Measurements from ENCODE around the gene RALA.
"Not testable (repeated sequence)": the region's sequence is repeated elsewhere in the genome, so short reads cannot be mapped to it uniquely, and the experiment has no call there.

The RALA gene

DNA sequence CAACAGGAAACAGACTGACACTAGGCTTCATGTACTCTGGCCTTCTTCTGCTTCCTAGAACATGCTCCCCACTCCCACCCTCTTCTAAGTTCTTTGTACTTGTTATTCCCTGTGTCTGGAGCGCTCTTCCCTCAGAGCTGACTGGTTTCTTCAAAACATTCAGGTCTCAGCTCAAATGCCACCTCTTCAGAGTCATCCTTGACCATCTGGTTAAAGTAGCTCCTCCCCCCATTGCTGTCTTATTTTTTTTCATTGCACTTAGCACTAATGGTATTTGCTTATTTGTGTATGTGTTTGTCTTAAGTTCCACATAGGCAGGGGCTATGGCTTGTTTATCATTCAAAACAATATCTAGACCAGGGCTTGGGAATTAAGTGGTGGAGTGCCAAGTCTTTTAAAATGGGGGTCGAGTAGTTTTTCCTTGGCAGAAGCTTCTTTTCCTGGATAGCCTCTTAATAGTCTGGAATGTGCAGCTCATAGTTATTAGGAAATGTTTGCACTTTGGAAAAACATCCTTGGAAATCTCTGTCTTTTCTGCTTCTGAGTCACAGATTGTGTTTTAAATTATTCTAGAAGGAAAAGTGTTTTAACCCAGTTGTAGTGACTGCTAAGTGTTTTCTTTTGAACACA lies 60.0 kb downstream of the RALA start:
- no peak for DNase-seq (ENCODE audit: low read depth in 2 of 2)

DNA sequence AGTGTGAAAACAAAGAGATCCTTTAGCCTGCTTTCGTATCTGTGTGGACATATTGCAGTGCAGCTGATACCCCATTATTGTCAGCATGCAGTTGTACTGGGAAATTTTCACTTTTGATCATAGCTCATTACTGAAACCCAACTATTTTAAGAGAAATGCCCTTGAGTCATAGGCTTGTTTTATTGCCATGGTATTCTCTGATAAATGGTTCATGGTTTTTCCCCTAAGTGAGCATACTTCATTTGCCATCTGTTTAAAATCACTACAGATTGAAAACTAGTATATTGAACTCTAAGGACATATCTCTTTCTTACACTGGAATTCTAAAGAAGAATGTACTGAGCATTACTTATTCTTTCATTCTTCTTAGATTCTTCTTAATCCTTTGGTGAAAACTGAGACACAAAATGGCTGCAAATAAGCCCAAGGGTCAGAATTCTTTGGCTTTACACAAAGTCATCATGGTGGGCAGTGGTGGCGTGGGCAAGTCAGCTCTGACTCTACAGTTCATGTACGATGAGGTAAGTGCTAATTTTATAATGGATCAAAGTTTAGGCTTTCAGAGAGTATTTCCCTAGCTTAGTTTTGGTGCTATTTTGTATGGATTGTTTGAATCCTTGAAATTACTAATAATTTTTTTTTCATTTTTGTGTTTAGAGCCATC lies 63.0 kb downstream of the RALA start:
- no peak for DNase-seq (ENCODE audit: low read depth in 2 of 2)

DNA sequence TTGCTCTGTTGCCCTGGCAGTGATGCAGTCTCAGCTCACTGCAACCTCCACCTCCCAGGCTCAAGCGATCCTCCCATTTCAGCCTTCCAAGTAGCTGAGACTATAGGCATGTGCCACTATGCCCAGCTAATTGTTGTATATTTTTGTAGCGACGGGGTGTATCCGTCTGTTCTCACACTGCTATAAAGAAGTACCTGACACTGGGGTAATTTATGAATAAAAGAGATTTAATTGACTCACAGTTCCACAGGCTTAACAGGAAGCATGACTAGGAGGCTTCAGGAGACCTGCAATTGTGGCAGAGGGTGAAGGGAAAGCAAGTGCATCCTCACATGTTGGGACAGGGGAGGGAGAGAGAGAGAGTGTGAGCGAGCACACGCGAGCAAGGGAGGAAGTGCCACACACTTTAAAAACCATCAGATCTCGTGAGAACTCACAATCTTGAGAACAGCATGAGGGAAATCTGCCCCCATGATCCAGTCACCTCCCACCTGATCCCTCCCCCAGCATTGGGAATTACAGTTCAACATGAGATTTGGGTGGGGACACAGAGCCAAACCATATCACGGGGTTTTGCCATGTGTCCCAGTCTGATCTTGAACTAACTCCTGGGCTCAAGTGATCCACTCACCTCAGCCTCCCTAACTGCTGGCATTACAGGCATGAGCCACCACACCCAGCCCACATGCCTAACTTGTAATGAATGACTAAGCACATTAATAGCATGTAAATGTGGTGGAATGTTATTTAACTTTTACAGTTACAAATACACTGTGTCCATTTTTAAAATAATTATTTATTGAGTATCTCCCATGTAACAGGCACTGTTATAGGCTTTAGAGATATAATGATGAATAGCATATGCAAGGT lies 65.5 kb downstream of the RALA start:
- no peak for DNase-seq (ENCODE audit: low read depth in 2 of 2)

DNA sequence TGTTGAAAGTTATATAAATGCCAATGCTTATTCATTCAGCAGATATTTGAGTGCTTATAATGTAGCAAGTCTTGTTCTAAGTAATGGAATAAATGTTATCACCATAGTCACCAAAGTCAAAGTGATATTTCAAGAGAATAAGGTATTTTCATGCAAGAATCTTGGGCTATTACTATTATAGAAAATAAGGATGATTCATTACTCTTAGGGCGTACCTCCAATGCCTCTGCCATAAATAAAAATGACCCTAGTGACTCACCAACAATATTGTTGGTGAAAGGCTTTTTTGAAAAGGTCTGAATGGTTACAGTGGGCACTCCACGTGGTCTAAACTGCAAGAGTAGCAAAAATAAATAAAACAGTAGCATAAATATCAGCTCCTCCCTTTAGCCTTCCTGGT lies 68.4 kb downstream of the RALA start:
- no peak for DNase-seq (ENCODE audit: low read depth in 2 of 2)

DNA sequence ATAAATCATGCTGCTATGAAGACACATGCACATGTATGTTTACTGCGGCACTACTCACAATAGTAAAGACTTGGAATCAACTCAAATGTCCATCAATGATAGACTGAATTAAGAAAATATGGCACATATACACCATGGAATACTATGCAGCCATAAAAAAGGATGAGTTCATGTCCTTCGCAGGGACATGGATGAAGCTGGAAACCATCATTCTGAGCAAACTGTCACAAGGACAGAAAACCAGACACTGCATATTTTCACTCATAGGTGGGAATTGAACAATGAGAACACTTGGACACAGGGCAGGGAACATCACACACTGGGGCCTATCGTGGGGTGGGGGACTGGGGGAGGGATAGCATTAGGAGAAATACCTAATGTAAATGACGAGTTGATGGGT lies 69.7 kb downstream of the RALA start:
- not testable (repeated sequence) for DNase-seq (ENCODE audit: low read depth in 2 of 2)

GRCh38 chr7:39693812-39694211 lies 70.4 kb downstream of the RALA start:
- no peak for DNase-seq (ENCODE audit: low read depth in 2 of 2)

- DNase-seq (ENCODE audit: low read depth in 2 of 2) = no peak
These were observed 72.6 kb downstream of the RALA start for GRCh38 chr7:39695852-39696586.

DNA sequence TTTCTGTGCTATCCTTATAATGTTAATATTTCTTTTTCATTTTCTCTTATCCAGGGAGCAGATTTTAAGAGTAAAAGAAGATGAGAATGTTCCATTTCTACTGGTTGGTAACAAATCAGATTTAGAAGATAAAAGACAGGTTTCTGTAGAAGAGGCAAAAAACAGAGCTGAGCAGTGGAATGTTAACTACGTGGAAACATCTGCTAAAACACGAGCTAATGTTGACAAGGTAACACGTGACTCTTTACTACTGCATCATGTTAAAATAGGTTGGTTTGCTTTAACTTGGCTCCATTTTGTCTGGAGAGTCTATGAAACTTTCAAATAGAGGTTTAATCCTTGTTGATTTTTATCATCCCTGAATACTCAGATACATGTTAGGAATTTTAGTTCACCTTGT lies 73.3 kb downstream of the RALA start:
- DNase-seq (ENCODE audit: low read depth in 2 of 2) = no peak

GRCh38 chr7:39697483-39697882 lies 74.1 kb downstream of the RALA start:
- no peak for DNase-seq (ENCODE audit: low read depth in 2 of 2)

DNA sequence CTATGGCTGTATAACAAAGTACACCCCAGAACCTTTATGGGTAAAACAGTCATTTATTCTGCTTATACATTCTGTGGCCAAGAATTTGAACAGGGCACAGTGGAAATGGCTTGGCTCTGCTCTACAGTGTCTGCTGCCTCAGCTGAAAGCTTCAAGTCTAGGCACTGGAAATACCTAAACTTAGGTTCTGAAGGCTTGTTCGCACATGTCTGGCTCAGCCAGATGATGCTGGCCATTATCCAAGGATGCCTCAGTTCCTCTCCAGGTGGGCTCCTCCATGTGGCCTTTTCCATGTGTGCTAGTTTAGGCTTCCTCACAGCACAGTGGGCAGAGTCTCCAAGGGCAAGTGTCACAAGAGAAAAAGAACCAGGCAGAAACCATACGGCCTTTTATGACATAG lies 76.8 kb downstream of the RALA start:
- no peak for DNase-seq (ENCODE audit: low read depth in 2 of 2)

- DNase-seq (ENCODE audit: low read depth in 2 of 2) = no peak
These were observed 77.6 kb downstream of the RALA start for GRCh38 chr7:39700932-39701331.

DNA sequence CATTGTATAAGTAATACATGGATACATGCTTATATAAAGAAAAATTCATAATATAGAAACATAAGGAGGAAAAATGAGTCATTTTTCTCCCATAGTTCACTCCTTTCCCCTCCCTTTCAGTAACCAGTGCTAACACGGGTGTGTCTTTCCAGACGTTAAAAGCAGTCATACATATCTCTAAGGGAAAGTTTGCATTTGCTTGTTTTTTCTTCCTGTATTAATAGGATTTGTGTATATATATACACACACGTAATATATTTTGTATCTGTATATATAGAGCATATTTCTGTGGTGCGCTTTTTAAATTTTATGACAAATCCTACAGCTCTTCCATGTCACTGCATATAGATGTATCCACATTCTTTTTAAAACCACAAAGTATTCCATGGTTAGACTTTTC lies 78.8 kb downstream of the RALA start:
- DNase-seq (ENCODE audit: low read depth in 2 of 2) = no peak

DNA sequence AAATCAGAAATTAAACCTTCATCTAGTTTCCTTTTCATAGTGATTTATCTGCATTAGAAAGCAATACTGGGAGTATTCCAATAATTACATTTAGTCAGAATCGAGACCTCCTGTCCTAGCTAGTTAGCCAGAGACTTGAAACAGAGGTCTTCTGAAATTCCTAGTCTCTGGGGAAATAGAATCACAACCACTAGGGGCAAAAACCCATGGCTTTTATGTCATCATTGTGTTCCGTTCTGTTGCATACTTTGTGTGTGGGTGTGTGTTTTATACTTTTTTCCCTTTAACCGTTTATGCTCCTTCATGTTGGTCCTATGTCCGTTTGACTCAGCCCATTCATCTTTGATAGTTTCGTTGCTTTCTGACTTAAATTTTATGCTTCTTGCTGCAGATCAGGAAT lies 79.8 kb downstream of the RALA start:
- DNase-seq (ENCODE audit: low read depth in 2 of 2) = no peak

GRCh38 chr7:39709029-39709428 lies 85.7 kb downstream of the RALA start:
- DNase-seq (ENCODE audit: low read depth in 2 of 2) = no peak

- no peak for DNase-seq (ENCODE audit: low read depth in 2 of 2)
These were observed 86.5 kb downstream of the RALA start for GRCh38 chr7:39709768-39710311.

GRCh38 chr7:39712751-39713150 lies 89.4 kb downstream of the RALA start:
- DNase-seq (ENCODE audit: low read depth in 2 of 2) = no peak

DNA sequence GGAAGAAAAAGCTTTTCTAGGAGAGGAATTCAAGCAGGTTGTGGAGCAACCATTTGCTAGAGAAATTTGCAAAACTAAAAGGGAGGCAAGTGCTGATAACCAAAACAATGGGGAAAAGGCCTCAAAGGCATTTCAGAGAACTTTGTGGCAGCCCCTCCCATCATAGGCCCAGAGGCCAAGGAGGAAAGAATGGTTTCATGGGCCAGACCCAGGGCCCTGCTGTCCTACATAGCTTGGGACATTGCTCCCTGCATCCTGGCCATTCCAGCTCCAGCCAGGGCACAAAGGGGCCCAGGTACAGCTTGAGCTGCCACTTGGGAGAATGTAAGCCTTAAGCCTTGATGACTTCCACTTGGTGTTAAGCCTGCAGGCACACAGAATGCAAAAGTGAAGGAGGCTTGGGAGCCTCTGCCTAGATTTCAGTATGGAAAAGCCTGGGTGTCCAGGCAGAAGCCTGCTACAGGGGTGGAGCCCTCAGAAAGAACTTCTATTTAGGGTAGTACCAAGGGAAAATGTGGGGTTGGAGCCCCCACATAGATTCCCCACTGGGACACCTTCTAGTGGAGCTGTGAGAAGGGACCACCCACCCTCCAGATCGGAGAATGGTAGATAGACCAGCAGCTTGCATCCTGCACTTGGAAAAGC lies 91.2 kb downstream of the RALA start:
- DNase-seq (ENCODE audit: low read depth in 2 of 2) = no peak

DNA sequence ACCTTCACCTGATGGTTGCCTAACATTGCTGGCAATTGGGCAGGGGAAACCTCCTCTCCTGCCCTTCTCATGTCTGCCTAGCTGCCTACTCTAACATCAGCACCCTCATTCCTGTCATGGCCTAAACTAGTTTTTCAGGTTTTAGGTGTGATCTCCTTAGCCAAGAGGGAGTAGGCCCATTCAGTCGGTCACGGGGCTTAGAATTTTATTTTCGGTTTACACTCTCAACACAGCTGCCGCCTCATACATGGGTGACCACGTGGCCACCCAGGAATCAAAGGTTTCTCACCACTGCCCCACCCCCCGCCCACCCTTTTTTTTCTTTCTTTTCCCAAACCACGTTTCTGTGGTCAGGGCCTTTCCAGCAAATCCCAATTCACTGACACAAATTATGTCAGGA lies 97.2 kb downstream of the RALA start:
- no peak for DNase-seq (ENCODE audit: low read depth in 2 of 2)

GRCh38 chr7:39721345-39721744 lies 98.0 kb downstream of the RALA start:
- DNase-seq (ENCODE audit: low read depth in 2 of 2) = no peak

GRCh38 chr7:39721919-39722597 lies 98.7 kb downstream of the RALA start:
- no peak for DNase-seq (ENCODE audit: low read depth in 2 of 2)
